HepG2 (cell line): Measurements from ENCODE around the gene ABCC12. TPM values are rescaled to one million over a fixed set of nuclear protein-coding genes. Genes with fewer than 3 reads are reported as not detected.

ENCODE experiments used
- ATAC-seq: fragments of 200-7000 bp; cut with Tn5 transposase; 3 replicates; pipeline ENCODE4 v1.9.1; 2020; ENCODE audit warnings: mild to moderate bottlenecking, moderate library complexity
- BruUV-seq: library from RNA; stranded (reverse); fragments of 400-500 nt; replicated peaks from 2 replicates; lab custom pipeline; 2021; lab: Mats Ljungman, UMichigan
- CTCF ChIA-PET: fragments of 300-600 bp; formaldehyde crosslinking; extraction: SDS; loops from one replicate; lab custom pipeline; 2021; ENCODE audit warnings: low total read pairs, inconsistent platforms, low intra/inter-chr PET ratio; lab: Yijun Ruan, JAX
- POLR2A ChIA-PET: fragments of 350-600 bp; sonication (Branson Sonifier 250); formaldehyde crosslinking; loops from one replicate; lab custom pipeline; 2020; ENCODE audit warnings: antibody characterized with exemption, inconsistent platforms; lab: Yijun Ruan, JAX
- DNase-seq: peaks from one replicate; pipeline ENCODE4 v3.0.0-alpha.2; 2015; ENCODE audit warnings: low spot score
- FAIRE-seq: peaks from 3 replicates; lab custom pipeline; 2011; peaks lifted over from hg19 to GRCh38; lab: Jason Lieb, UNC
- H2AFZ ChIP-seq: one replicate; pipeline ENCODE4 v1.6.1; 2011; ENCODE audit warnings: low read length, inconsistent platforms
- H3K27ac ChIP-seq: fragments of 300-600 bp; 3 replicates; pipeline ENCODE4 v1.8.0; 2011; ENCODE audit warnings: mixed run types, mild to moderate bottlenecking, mixed read lengths, low read length, inconsistent platforms; ENCODE audit not compliant: insufficient read depth; ENCODE audit errors: extremely low read length
- H3K27me3 ChIP-seq, 2 experiments: fragments of 200-600 bp in 1 of 2; 2 replicates in 1 of 2; 3 replicates in 1 of 2; pipeline versions ENCODE4 v1.6.0 to v1.8.0; 2011; ENCODE audit warnings: low read length in 2 of 2, mild to moderate bottlenecking in 2 of 2, moderate library complexity in 2 of 2, inconsistent platforms in 1 of 2; ENCODE audit not compliant: insufficient read depth in 2 of 2, control insufficient read depth in 1 of 2
- H3K36me3 ChIP-seq, 2 experiments: fragments of 200-600 bp in 1 of 2; replicated peaks in 1 of 2; 2 replicates in 1 of 2; 3 replicates in 1 of 2; pipeline versions ENCODE4 v1.5.1 to v1.8.0; 2011; ENCODE audit warnings: low read length in 2 of 2, inconsistent platforms in 1 of 2; ENCODE audit not compliant: insufficient read depth in 2 of 2, control insufficient read depth in 1 of 2
- H3K4me1 ChIP-seq: 2 replicates; pipeline ENCODE4 v1.5.1; 2012; ENCODE audit warnings: low read length, inconsistent platforms; ENCODE audit not compliant: insufficient read depth
- H3K4me2 ChIP-seq: 2 replicates; pipeline ENCODE4 v1.6.0; 2011; ENCODE audit warnings: low read depth, low read length, inconsistent platforms
- H3K4me3 ChIP-seq, 3 experiments: fragments of 200-600 bp in 1 of 3; sonication (generic), shearing (Covaris generic) in 1 of 3; replicated peaks in 1 of 3; 2 replicates each; pipeline ENCODE4 v1.5.1; 2011 to 2016; ENCODE audit warnings: low read length in 3 of 3, inconsistent platforms in 2 of 3, low read depth in 2 of 3, mild to moderate bottlenecking in 2 of 3, control low read depth in 1 of 3, mixed read lengths in 1 of 3; ENCODE audit not compliant: insufficient read depth in 1 of 3
- H3K79me2 ChIP-seq: one replicate; pipeline ENCODE4 v1.6.1; 2011; ENCODE audit warnings: low read length, inconsistent platforms; ENCODE audit not compliant: insufficient read depth
- H3K9ac ChIP-seq: 2 replicates; pipeline ENCODE4 v1.6.0; 2011; ENCODE audit warnings: mild to moderate bottlenecking, low read depth, low read length, inconsistent platforms; ENCODE audit not compliant: insufficient read depth
- H3K9me3 ChIP-seq: 2 replicates; pipeline ENCODE4 v1.5.1; 2012; ENCODE audit warnings: mild to moderate bottlenecking, low read length
- H4K20me1 ChIP-seq: 2 replicates; pipeline ENCODE4 v1.6.0; 2011; ENCODE audit warnings: inconsistent platforms, mild to moderate bottlenecking, low read length, moderate library complexity; ENCODE audit not compliant: insufficient read depth
- FOXA3 ChIP-seq: IDR thresholded peaks from 2 replicates; pipeline ENCODE4 v1.6.1; 2016; ENCODE audit warnings: missing genetic modification reagents, missing compliant biosample characterization
- HNF4G ChIP-seq, 2 experiments: sonication (generic) in 1 of 2; formaldehyde crosslinking in 1 of 2; IDR thresholded peaks; 2 replicates each; pipeline versions ENCODE4 v1.4.0 to v1.6.1; 2011 to 2020; ENCODE audit warnings: borderline replicate concordance in 2 of 2, low read depth in 2 of 2, mild to moderate bottlenecking in 2 of 2, low read length in 1 of 2, missing genetic modification reagents in 1 of 2, moderate library complexity in 1 of 2
- NONO ChIP-seq, 2 experiments: fragments of 450-650 bp in 1 of 2; sonication (generic) in 1 of 2; formaldehyde crosslinking in 1 of 2; IDR thresholded peaks in 1 of 2; conservative IDR thresholded peaks in 1 of 2; 2 replicates each; pipeline versions ENCODE4 v1.6.1 to v1.8.0; 2017 to 2022; ENCODE audit warnings: mild to moderate bottlenecking in 1 of 2, missing genetic modification reagents in 1 of 2, moderate library complexity in 1 of 2
- RXRA ChIP-seq: sonication (generic); formaldehyde crosslinking; IDR thresholded peaks from 2 replicates; pipeline ENCODE4 v1.5.1; 2020; ENCODE audit warnings: missing genetic modification reagents
- SMC3 ChIP-seq: IDR thresholded peaks from 2 replicates; pipeline ENCODE4 v1.6.1; 2011; ENCODE audit warnings: low read length, improper control_type of control experiment
- ZKSCAN5 ChIP-seq: sonication (generic); formaldehyde crosslinking; IDR thresholded peaks from 2 replicates; pipeline ENCODE4 v1.5.1; 2020; ENCODE audit warnings: mild to moderate bottlenecking, missing genetic modification reagents
- WGBS: methylation state at CpG from one replicate; pipeline ENCODE4 v1.1.6; 2017; ENCODE audit warnings: low lambda C conversion rate; 5-methylcytosine and 5-hydroxymethylcytosine counted together
- in situ Hi-C: cut with HindIII; loops from 2 replicates; pipeline ENCODE4 v1.10.0; 2017; ENCODE audit warnings: low pct_unique_long_range_greater_than_20kb; ENCODE audit not compliant: extremely low pct_ligation_motif_present
- intact Hi-C: fragments of 100-400 bp; cut with micrococcal nuclease; formaldehyde crosslinking; loops from one replicate; pipeline ENCODE4 v1.10.0; 2022; ENCODE audit not compliant: unreplicated experiment
- polyA plus RNA-seq, 8 experiments: library from polyadenylated mRNA; depleted of rRNA in 3 of 8; stranded (reverse) in 7 of 8; unstranded in 1 of 8; fragments of >200 nt; fragmentation: Illumina TruSeq in 4 of 8; extraction: Trizol in 4 of 8; gene quantifications; 2 replicates each; pipeline versions ENCODE4 v1.2.1 to v1.2.3, GENCODE V29; 2011 to 2016; ENCODE audit warnings: low read depth in 4 of 8, missing spikeins in 1 of 8, mixed read lengths in 1 of 8; ENCODE audit not compliant: insufficient read depth in 1 of 8
- total RNA-seq, 5 experiments: library from RNA; depleted of rRNA; stranded (reverse); fragments of >200 nt; fragmentation: Illumina TruSeq; extraction: Trizol; gene quantifications; 2 replicates each; pipeline ENCODE4 v1.2.3, GENCODE V29; 2016; ENCODE audit warnings: low read depth in 1 of 5
- TF ChIP-seq, protein P1 (sequence below): sonication (generic); formaldehyde crosslinking; IDR thresholded peaks from 2 replicates; pipeline ENCODE4 v1.4.0; 2020; ENCODE audit warnings: missing genetic modification reagents, low read depth, mild to moderate bottlenecking, borderline replicate concordance
- TF ChIP-seq, protein P2 (sequence below): sonication (generic); formaldehyde crosslinking; IDR thresholded peaks from 2 replicates; pipeline ENCODE4 v1.5.1; 2020; ENCODE audit warnings: missing genetic modification reagents, mild to moderate bottlenecking, borderline replicate concordance
- TF ChIP-seq, protein P3 (sequence below): sonication (generic); formaldehyde crosslinking; IDR thresholded peaks from 2 replicates; pipeline ENCODE4 v1.5.1; 2020; ENCODE audit warnings: missing genetic modification reagents, mild to moderate bottlenecking, borderline replicate concordance
- TF ChIP-seq, protein P4 (sequence below): sonication (generic); formaldehyde crosslinking; IDR thresholded peaks from 2 replicates; pipeline ENCODE4 v1.4.0; 2020; ENCODE audit warnings: low read depth, mild to moderate bottlenecking, missing genetic modification reagents
- TF ChIP-seq, protein P5 (sequence below): sonication (generic); formaldehyde crosslinking; IDR thresholded peaks from 2 replicates; pipeline ENCODE4 v1.5.1; 2020; ENCODE audit warnings: mild to moderate bottlenecking, missing genetic modification reagents, moderate library complexity

Gene ABCC12
- total and polyA plus RNA-seq, 2 of the 13 experiments (the other 11 are each of a cell fraction or from before 2014, with no cell fraction given), result not detected

DNA sequence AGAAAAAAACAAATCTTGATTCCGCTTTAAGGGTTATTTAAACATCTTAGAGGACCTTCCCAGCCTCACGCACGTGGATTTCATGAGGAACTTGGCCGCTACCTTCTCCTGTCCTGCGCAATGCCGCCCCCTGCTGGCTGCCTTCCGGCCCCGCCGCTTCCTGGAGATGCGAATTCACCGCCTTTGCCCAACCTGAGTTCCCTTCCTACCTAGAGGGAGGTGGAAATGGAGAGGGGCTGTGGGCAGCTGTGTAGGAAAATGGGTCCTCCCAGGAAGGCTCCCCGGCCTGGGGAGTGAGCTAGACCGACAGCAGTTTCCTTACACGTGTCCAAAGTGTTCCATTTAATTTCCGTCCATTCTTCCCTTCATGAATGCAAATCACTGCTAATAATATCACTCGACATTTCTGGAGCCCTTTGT is 1.0 kb upstream of the ABCC12 start:
- CTCF ChIA-PET, result interaction anchor here (1.0 to 2.1 kb wide), 7 partner anchors 8 to 1209 kb away, joined by 3 to 13 read pairs (median 7); partner anchors contain the start of gene NETO2
- no TSS peak for BruUV-seq
- intact Hi-C loops (loop anchor here (2.0 kb wide), 2 partner anchors 898 to 1014 kb away; partner anchors contain the start of gene NETO2), in situ Hi-C loops (no loop called here)
- peak; percentile 76 for FAIRE-seq
- H4K20me1 ChIP-seq, result no peaks in the 10 kb centered on the region
- POLR2A ChIA-PET, result no interaction called here
- no peak overlapping the region for H3K27ac ChIP-seq
- H3K4me3 ChIP-seq, result peak overlapping the region in 1 of 3 experiments; percentile 31; a peak in 1 of 6 replicates
- peaks cover 4 to 59% of the 10 kb centered on the region in 2 experiments; a peak in 4 of 5 replicates for H3K27me3 ChIP-seq
- no peaks in the 10 kb centered on the region for H3K9me3 ChIP-seq
- WGBS, result 14% methylated on average over 16 of the region's 16 CpGs
- peak; percentile 88 for ATAC-seq
- peak; percentile 52 for DNase-seq
- H3K4me2 ChIP-seq, result peak overlapping the region; percentile 57
- H2AFZ ChIP-seq, result no peak overlapping the region
- H3K9ac ChIP-seq, result no peak overlapping the region
- no peaks in the 10 kb centered on the region for H3K36me3 ChIP-seq
- peaks cover 8% of the 10 kb centered on the region for H3K4me1 ChIP-seq
- no peaks in the 10 kb centered on the region for H3K79me2 ChIP-seq
- no peak for TF ChIP-seq ZKSCAN5
- TF ChIP-seq, protein P1, sequence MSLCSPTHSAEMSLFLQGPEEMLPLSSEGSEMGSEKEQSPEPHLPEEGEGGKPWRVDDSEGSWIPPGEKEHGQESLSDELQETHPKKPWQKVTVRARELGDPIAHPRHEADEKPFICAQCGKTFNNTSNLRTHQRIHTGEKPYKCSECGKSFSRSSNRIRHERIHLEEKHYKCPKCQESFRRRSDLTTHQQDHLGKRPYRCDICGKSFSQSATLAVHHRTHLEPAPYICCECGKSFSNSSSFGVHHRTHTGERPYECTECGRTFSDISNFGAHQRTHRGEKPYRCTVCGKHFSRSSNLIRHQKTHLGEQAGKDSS (CRISPR knock-in tag), result no peak
- TF ChIP-seq, protein P2, sequence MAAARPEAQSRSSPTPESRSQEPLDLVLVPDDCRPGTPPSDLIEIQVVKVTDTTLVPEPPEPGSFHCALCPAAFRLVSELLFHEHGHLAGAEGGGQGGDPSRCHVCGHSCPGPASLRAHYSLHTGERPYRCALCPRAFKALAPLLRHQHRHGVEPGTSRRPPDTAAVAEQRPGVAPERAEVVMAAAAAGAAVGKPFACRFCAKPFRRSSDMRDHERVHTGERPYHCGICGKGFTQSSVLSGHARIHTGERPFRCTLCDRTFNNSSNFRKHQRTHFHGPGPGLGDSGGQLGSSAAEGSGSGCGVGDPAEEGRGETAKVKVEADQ (CRISPR knock-in tag), result no peak
- TF ChIP-seq, protein P3, sequence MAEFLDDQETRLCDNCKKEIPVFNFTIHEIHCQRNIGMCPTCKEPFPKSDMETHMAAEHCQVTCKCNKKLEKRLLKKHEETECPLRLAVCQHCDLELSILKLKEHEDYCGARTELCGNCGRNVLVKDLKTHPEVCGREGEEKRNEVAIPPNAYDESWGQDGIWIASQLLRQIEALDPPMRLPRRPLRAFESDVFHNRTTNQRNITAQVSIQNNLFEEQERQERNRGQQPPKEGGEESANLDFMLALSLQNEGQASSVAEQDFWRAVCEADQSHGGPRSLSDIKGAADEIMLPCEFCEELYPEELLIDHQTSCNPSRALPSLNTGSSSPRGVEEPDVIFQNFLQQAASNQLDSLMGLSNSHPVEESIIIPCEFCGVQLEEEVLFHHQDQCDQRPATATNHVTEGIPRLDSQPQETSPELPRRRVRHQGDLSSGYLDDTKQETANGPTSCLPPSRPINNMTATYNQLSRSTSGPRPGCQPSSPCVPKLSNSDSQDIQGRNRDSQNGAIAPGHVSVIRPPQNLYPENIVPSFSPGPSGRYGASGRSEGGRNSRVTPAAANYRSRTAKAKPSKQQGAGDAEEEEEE (CRISPR knock-in tag), result no peak
- TF ChIP-seq NONO (IDR thresholded peaks at IDR 0.05), result no peak
- no peak for TF ChIP-seq NONO (CRISPR knock-in tag; conservative IDR thresholded peaks at IDR 0.05)
- peak; percentile 55; the same call in 1 of the 2 replicates for TF ChIP-seq SMC3
- TF ChIP-seq, protein P4, sequence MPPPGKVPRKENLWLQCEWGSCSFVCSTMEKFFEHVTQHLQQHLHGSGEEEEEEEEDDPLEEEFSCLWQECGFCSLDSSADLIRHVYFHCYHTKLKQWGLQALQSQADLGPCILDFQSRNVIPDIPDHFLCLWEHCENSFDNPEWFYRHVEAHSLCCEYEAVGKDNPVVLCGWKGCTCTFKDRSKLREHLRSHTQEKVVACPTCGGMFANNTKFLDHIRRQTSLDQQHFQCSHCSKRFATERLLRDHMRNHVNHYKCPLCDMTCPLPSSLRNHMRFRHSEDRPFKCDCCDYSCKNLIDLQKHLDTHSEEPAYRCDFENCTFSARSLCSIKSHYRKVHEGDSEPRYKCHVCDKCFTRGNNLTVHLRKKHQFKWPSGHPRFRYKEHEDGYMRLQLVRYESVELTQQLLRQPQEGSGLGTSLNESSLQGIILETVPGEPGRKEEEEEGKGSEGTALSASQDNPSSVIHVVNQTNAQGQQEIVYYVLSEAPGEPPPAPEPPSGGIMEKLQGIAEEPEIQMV, result no peak
- TF ChIP-seq HNF4G (IDR thresholded peaks at IDR 0.05; ENCODE audit: borderline replicate concordance, low read depth, low read length), result no peak
- no peak for TF ChIP-seq HNF4G (CRISPR knock-in tag; IDR thresholded peaks at IDR 0.05; ENCODE audit: borderline replicate concordance, low read depth)
- TF ChIP-seq, protein P5, sequence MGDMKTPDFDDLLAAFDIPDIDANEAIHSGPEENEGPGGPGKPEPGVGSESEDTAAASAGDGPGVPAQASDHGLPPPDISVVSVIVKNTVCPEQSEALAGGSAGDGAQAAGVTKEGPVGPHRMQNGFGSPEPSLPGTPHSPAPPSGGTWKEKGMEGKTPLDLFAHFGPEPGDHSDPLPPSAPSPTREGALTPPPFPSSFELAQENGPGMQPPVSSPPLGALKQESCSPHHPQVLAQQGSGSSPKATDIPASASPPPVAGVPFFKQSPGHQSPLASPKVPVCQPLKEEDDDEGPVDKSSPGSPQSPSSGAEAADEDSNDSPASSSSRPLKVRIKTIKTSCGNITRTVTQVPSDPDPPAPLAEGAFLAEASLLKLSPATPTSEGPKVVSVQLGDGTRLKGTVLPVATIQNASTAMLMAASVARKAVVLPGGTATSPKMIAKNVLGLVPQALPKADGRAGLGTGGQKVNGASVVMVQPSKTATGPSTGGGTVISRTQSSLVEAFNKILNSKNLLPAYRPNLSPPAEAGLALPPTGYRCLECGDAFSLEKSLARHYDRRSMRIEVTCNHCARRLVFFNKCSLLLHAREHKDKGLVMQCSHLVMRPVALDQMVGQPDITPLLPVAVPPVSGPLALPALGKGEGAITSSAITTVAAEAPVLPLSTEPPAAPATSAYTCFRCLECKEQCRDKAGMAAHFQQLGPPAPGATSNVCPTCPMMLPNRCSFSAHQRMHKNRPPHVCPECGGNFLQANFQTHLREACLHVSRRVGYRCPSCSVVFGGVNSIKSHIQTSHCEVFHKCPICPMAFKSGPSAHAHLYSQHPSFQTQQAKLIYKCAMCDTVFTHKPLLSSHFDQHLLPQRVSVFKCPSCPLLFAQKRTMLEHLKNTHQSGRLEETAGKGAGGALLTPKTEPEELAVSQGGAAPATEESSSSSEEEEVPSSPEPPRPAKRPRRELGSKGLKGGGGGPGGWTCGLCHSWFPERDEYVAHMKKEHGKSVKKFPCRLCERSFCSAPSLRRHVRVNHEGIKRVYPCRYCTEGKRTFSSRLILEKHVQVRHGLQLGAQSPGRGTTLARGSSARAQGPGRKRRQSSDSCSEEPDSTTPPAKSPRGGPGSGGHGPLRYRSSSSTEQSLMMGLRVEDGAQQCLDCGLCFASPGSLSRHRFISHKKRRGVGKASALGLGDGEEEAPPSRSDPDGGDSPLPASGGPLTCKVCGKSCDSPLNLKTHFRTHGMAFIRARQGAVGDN (CRISPR knock-in tag), result peak; percentile 70
- peak; percentile 36; the same call in 1 of the 2 replicates for TF ChIP-seq FOXA3 (CRISPR knock-in tag)
- TF ChIP-seq RXRA, result no peak
